Fibroblast of pulmonary artery (primary cell): Measurements from ENCODE around the gene YES1.
A peak's percentile ranks its signal among the peaks of the same experiment; 100 is the strongest.

Experiments
- DNase-seq: peaks from one replicate; pipeline ENCODE4 v3.0.0-alpha.2; 2010; ENCODE audit warnings: low read depth
- H3K4me3 ChIP-seq: replicated peaks from 2 replicates; pipeline ENCODE4 v1.5.1; 2011; ENCODE audit warnings: low read depth, mild to moderate bottlenecking, control low read depth, low read length, moderate library complexity
- CTCF ChIP-seq: IDR thresholded peaks from 2 replicates; pipeline ENCODE4 v1.5.1; 2011; ENCODE audit warnings: mild to moderate bottlenecking, control low read depth, low read length, inconsistent platforms; ENCODE audit errors: missing control alignments

YES1 gene

GRCh38 chr18:713135-713490, 98.9 kb downstream of the YES1 start:
- no peak for TF ChIP-seq CTCF
- peak overlapping the region; percentile 91 for H3K4me3 ChIP-seq
- DNase-seq = no peak

- peak; percentile 57 for TF ChIP-seq CTCF
- DNase-seq = peak; percentile 86
- H3K4me3 ChIP-seq = peak within 1 kb of the TSS; percentile 91
These were observed 99.5 kb downstream of the YES1 start, which contains the start of gene ENOSF1 for GRCh38 chr18:712401-713134. ENOSF1 (minus strand) TSS chr18:712630; CDS start chr18:712587, 43 bp downstream.

GRCh38 chr18:711657-712400, 100.2 kb downstream of the YES1 start:
- DNase-seq = peak; percentile 96
- no peak for TF ChIP-seq CTCF
- H3K4me3 ChIP-seq = peak overlapping the region; percentile 91

GRCh38 chr18:711310-711656, 100.8 kb downstream of the YES1 start:
- TF ChIP-seq CTCF = no peak
- no peak for DNase-seq
- H3K4me3 ChIP-seq = peak overlapping the region; percentile 91

GRCh38 chr18:710418-711300, 101.4 kb downstream of the YES1 start:
- peak overlapping the region; percentile 91 for H3K4me3 ChIP-seq
- DNase-seq = no peak

More at GRCh38 chr18:710418-711300, 101.4 kb downstream of the YES1 start:
- no peak for TF ChIP-seq CTCF
